ENCODE measurements around the gene TBC1D22A. TPM values are rescaled to one million over a fixed set of nuclear protein-coding genes. Genes with fewer than 3 reads are reported as not detected.

Gene TBC1D22A
- total and polyA plus RNA-seq, 9 of the 15 experiments (the other 6 are each of a cell fraction or from before 2014, with no cell fraction given) = 0.20 to 11.5 (median 5.2) TPM

- in situ Hi-C loops (cut with MboI) (no loop called here), intact Hi-C loops (cut with micrococcal nuclease) (no loop called here)
- no peak for ATAC-seq
- no peaks in the 10 kb centered on the region for H4K20me1 ChIP-seq (replicated peaks; ENCODE audit: control insufficient read depth, insufficient read depth, low read length)
- peaks cover 0 to 6% of the 10 kb centered on the region in 2 experiments; a peak in 3 of 5 replicates for H3K4me1 ChIP-seq (replicated peaks in 1 of 2; ENCODE audit: control insufficient read depth in 2 of 2, insufficient read depth in 2 of 2, low read length in 2 of 2)
- no peak overlapping the region for H3K4me3 ChIP-seq
- no peaks in the 10 kb centered on the region for H3K27me3 ChIP-seq (ENCODE audit: control insufficient read depth in 2 of 2, insufficient read depth in 2 of 2, low read length in 2 of 2)
- no peaks in the 10 kb centered on the region for H3K9me1 ChIP-seq (ENCODE audit: control insufficient read depth, insufficient read depth, low read length)
- ChIA-PET POLR2A (no interaction called here), CTCF (ENCODE audit: low intra/inter-chr PET ratio) (no interaction called here)
- H3K79me2 ChIP-seq (ENCODE audit: control insufficient read depth, insufficient read depth, low read length) = no peaks in the 10 kb centered on the region
- no peaks in the 10 kb centered on the region for H3K36me3 ChIP-seq (ENCODE audit: control insufficient read depth, insufficient read depth, low read length)
- H3K27ac ChIP-seq (ENCODE audit: extremely low read depth, low read depth, low read length) = no peak overlapping the region
- DNase-seq (ENCODE audit: extremely low read depth in 1 of 4, low spot score in 3 of 4) = no peak
- no peaks in the 10 kb centered on the region for H3K9me3 ChIP-seq (replicated peaks; ENCODE audit: control insufficient read depth, insufficient read depth, low read depth, low read length)
- H2AFZ ChIP-seq (ENCODE audit: low read depth, low read length) = no peak overlapping the region
- BruUV-seq (replicated peaks) = no TSS peak
- H3K9ac ChIP-seq (ENCODE audit: insufficient read depth in 1 of 2, low read depth in 2 of 2, low read length in 2 of 2) = no peak overlapping the region
- no peak for FAIRE-seq
- no peak for TF ChIP-seq FOXK1 (CRISPR knock-in tag; IDR thresholded peaks at IDR 0.05; ENCODE audit: borderline replicate concordance)
- TF ChIP-seq CEBPG (CRISPR knock-in tag; IDR thresholded peaks at IDR 0.05) = no peak
- 0 out of 4 replicates have a peak, but pooled peaks of 1 of the 2 experiments have one; percentile 27 for TF ChIP-seq CEBPG (tag; conservative IDR thresholded peaks at IDR 0.05 in 1 of 2, IDR thresholded peaks at IDR 0.05 in 1 of 2)
- no peak overlapping the region for H3K4me2 ChIP-seq (ENCODE audit: insufficient read depth, low read length)
- 42% methylated on average over 7 of the region's 9 CpGs for WGBS (ENCODE audit: insufficient coverage, low coverage, missing lambda C conversion rate)
These were observed 94.9 kb downstream of the TBC1D22A start for GRCh38 chr22:46857142-46857884.

- 70% methylated on average over 6 of the region's 6 CpGs for WGBS (ENCODE audit: insufficient coverage, low coverage, missing lambda C conversion rate)
- ChIA-PET POLR2A (no interaction called here), CTCF (ENCODE audit: low intra/inter-chr PET ratio) (no interaction called here)
- intact Hi-C loops (cut with micrococcal nuclease) = no loop called here
- FAIRE-seq (no peak), ATAC-seq (no peak), DNase-seq (ENCODE audit: extremely low read depth in 1 of 4, low spot score in 3 of 4) (no peak)
- H3K36me3 ChIP-seq (ENCODE audit: control insufficient read depth, insufficient read depth, low read length) = no peaks in the 10 kb centered on the region
- no peak overlapping the region for H2AFZ ChIP-seq (ENCODE audit: low read depth, low read length)
- H3K9ac ChIP-seq (ENCODE audit: insufficient read depth in 1 of 2, low read depth in 2 of 2, low read length in 2 of 2) = no peak overlapping the region
- in situ Hi-C loops (cut with MboI) = no loop called here
- no peaks in the 10 kb centered on the region for H3K27me3 ChIP-seq (ENCODE audit: control insufficient read depth in 2 of 2, insufficient read depth in 2 of 2, low read length in 2 of 2)
- no peaks in the 10 kb centered on the region for H3K9me3 ChIP-seq (replicated peaks; ENCODE audit: control insufficient read depth, insufficient read depth, low read depth, low read length)
- BruUV-seq (replicated peaks) = no TSS peak
- H4K20me1 ChIP-seq (replicated peaks; ENCODE audit: control insufficient read depth, insufficient read depth, low read length) = no peaks in the 10 kb centered on the region
- H3K4me1 ChIP-seq (replicated peaks in 1 of 2; ENCODE audit: control insufficient read depth in 2 of 2, insufficient read depth in 2 of 2, low read length in 2 of 2) = peaks cover 0 to 6% of the 10 kb centered on the region in 2 experiments; a peak in 3 of 5 replicates
- H3K4me3 ChIP-seq = no peak overlapping the region
- no peak overlapping the region for H3K4me2 ChIP-seq (ENCODE audit: insufficient read depth, low read length)
- no peaks in the 10 kb centered on the region for H3K9me1 ChIP-seq (ENCODE audit: control insufficient read depth, insufficient read depth, low read length)
- no peak overlapping the region for H3K27ac ChIP-seq (ENCODE audit: extremely low read depth, low read depth, low read length)
- no peaks in the 10 kb centered on the region for H3K79me2 ChIP-seq (ENCODE audit: control insufficient read depth, insufficient read depth, low read length)
- TF ChIP-seq TBP (optimal IDR thresholded peaks at IDR 0.05; ENCODE audit: low read depth, low read length) (no peak), ARID3A (IDR thresholded peaks at IDR 0.05; ENCODE audit: borderline replicate concordance, low read depth, low read length) (no peak), FUS (optimal IDR thresholded peaks at IDR 0.05; ENCODE audit: low read depth, low read length) (no peak), ARID4B (CRISPR knock-in tag; IDR thresholded peaks at IDR 0.05) (no peak), DPF2 (IDR thresholded peaks at IDR 0.05) (no peak), ZNF766 (CRISPR knock-in tag; conservative IDR thresholded peaks at IDR 0.05) (no peak)
These were observed 95.4 kb downstream of the TBC1D22A start for GRCh38 chr22:46857885-46858143.

Data from K562 (cell line).